DOHH2 (cell line): ENCODE data around the gene TNS1.

ENCODE experiments used
- H3F3A ChIP-seq: fragments of 200-600 bp; sonication (generic), shearing (Covaris generic); 2 replicates; pipeline ENCODE4 v1.6.0; 2016; ENCODE audit warnings: antibody characterized with exemption, mild to moderate bottlenecking; ENCODE audit not compliant: control insufficient read depth, insufficient read depth
- H3K27ac ChIP-seq: fragments of 200-600 bp; sonication (generic); 2 replicates; pipeline ENCODE4 v1.5.1; 2014; ENCODE audit warnings: low read depth, mild to moderate bottlenecking, low read length, moderate library complexity
- H3K27me3 ChIP-seq: fragments of 200-600 bp; sonication (generic); 2 replicates; pipeline ENCODE4 v1.6.1; 2014; ENCODE audit warnings: mild to moderate bottlenecking, low read length, mixed read lengths; ENCODE audit not compliant: control insufficient read depth
- H3K36me3 ChIP-seq: fragments of 200-600 bp; sonication (generic); 2 replicates; pipeline ENCODE4 v1.6.1; 2014; ENCODE audit warnings: mild to moderate bottlenecking, low read length, moderate library complexity, mixed read lengths; ENCODE audit not compliant: control insufficient read depth
- H3K4me1 ChIP-seq: fragments of 200-600 bp; sonication (generic); 2 replicates; pipeline ENCODE4 v1.6.1; 2014; ENCODE audit warnings: mild to moderate bottlenecking, low read length, mixed read lengths; ENCODE audit not compliant: control insufficient read depth
- H3K4me2 ChIP-seq: fragments of 200-600 bp; sonication (generic); 2 replicates; pipeline ENCODE4 v1.6.0; 2014; ENCODE audit warnings: mild to moderate bottlenecking, low read length, moderate library complexity
- H3K4me3 ChIP-seq: fragments of 200-600 bp; sonication (generic); 2 replicates; pipeline ENCODE4 v1.5.1; 2014; ENCODE audit warnings: mild to moderate bottlenecking, low read length, mixed read lengths
- H3K79me2 ChIP-seq: fragments of 200-600 bp; sonication (generic); 2 replicates; pipeline ENCODE4 v1.6.1; 2014; ENCODE audit warnings: mild to moderate bottlenecking, low read length, mixed read lengths; ENCODE audit not compliant: control insufficient read depth
- H3K9me2 ChIP-seq: fragments of 200-600 bp; sonication (generic); replicated peaks from 2 replicates; pipeline ENCODE4 v1.6.1; 2014; ENCODE audit warnings: mild to moderate bottlenecking, low read length, mixed read lengths; ENCODE audit not compliant: control insufficient read depth
- H3K9me3 ChIP-seq: fragments of 200-600 bp; sonication (generic); 2 replicates; pipeline ENCODE4 v1.6.1; 2014; ENCODE audit warnings: antibody characterized with exemption, low read length, mixed read lengths; ENCODE audit not compliant: control insufficient read depth, insufficient read depth
- H4K20me1 ChIP-seq: fragments of 200-600 bp; sonication (generic); 2 replicates; pipeline ENCODE4 v1.6.0; 2014; ENCODE audit warnings: low read depth, mild to moderate bottlenecking, antibody characterized with exemption, low read length, moderate library complexity; ENCODE audit not compliant: control insufficient read depth, insufficient read depth
- CTCF ChIP-seq: fragments of 200-600 bp; sonication (generic); IDR thresholded peaks from one replicate; pipeline ENCODE4 v1.5.1; 2014; ENCODE audit warnings: antibody characterized with exemption, mild to moderate bottlenecking, low read depth, low read length; ENCODE audit not compliant: poor library complexity, severe bottlenecking
- EZH2phosphoT487 ChIP-seq: fragments of 200-600 bp; sonication (generic); IDR thresholded peaks from 2 replicates; pipeline ENCODE4 v1.6.1; 2017; ENCODE audit warnings: borderline replicate concordance, mild to moderate bottlenecking, antibody characterized with exemption, low read length, moderate library complexity, mixed read lengths

Gene TNS1

DNA sequence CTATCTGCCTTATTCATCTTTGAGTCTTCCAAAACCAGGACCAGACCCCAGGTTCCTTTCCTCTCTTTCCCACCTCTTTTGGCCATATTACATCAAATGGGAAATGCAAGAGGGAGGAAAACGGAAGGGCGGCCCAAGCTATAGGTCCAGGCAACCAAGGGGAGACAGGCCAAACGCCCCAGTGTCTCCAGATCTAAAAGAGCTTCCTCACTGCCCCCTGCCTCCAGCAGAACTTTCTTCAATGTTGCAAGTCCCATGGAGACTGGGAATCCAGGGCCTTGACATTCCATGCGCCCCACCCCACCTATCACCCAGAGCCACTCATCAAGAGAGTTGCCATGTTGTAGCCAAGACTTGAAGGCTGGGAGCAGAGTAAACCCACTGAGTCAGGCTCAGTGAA lies 15.4 kb downstream of the TNS1 start:
- H3K4me1 ChIP-seq = no peaks in the 10 kb centered on the region
- no peaks in the 10 kb centered on the region for H3K79me2 ChIP-seq
- H3K4me3 ChIP-seq = no peak overlapping the region
- no peaks in the 10 kb centered on the region for H3K27me3 ChIP-seq
- TF ChIP-seq EZH2phosphoT487 = no peak
- TF ChIP-seq CTCF = no peak
- no peaks in the 10 kb centered on the region for H3K9me2 ChIP-seq
- no peaks in the 10 kb centered on the region for H3F3A ChIP-seq
- H3K27ac ChIP-seq = no peak overlapping the region
- H4K20me1 ChIP-seq = no peaks in the 10 kb centered on the region
- H3K36me3 ChIP-seq = no peaks in the 10 kb centered on the region
- no peak overlapping the region for H3K4me2 ChIP-seq
- H3K9me3 ChIP-seq = no peaks in the 10 kb centered on the region

GRCh38 chr2:217986256-217986961 lies 16.4 kb downstream of the TNS1 start:
- H3K4me2 ChIP-seq = no peak overlapping the region
- H3K4me3 ChIP-seq = no peak overlapping the region
- H3F3A ChIP-seq = no peaks in the 10 kb centered on the region
- H3K27me3 ChIP-seq = no peaks in the 10 kb centered on the region
- H3K4me1 ChIP-seq = no peaks in the 10 kb centered on the region
- no peaks in the 10 kb centered on the region for H4K20me1 ChIP-seq
- TF ChIP-seq CTCF (no peak), EZH2phosphoT487 (no peak)
- no peaks in the 10 kb centered on the region for H3K9me3 ChIP-seq
- H3K36me3 ChIP-seq = no peaks in the 10 kb centered on the region
- no peaks in the 10 kb centered on the region for H3K9me2 ChIP-seq
- no peaks in the 10 kb centered on the region for H3K79me2 ChIP-seq
- no peak overlapping the region for H3K27ac ChIP-seq

GRCh38 chr2:217983276-217984233 lies 19.2 kb downstream of the TNS1 start:
- Histone ChIP-seq H3K4me2 (no peak overlapping the region), H3K27me3 (no peaks in the 10 kb centered on the region), H3K9me2 (no peaks in the 10 kb centered on the region), H3K4me3 (no peak overlapping the region), H3K4me1 (no peaks in the 10 kb centered on the region), H3F3A (no peaks in the 10 kb centered on the region), H3K9me3 (no peaks in the 10 kb centered on the region), H3K79me2 (no peaks in the 10 kb centered on the region), H3K27ac (no peak overlapping the region), H3K36me3 (no peaks in the 10 kb centered on the region), H4K20me1 (no peaks in the 10 kb centered on the region)
- TF ChIP-seq CTCF (no peak), EZH2phosphoT487 (no peak)
